ENCODE measurements around the gene ALDH3B1. TPM values are rescaled to one million over a fixed set of nuclear protein-coding genes. Genes with fewer than 3 reads are reported as not detected.
"Not testable (repeated sequence)": the region's sequence is repeated elsewhere in the genome, so short reads cannot be mapped to it uniquely, and the experiment has no call there.

The ALDH3B1 gene
- polyA plus RNA-seq, 1 donor, result 21.1 TPM

- H3K9me3 ChIP-seq (ENCODE audit: control insufficient read depth, low read depth, low read length); H3K4me1 ChIP-seq (ENCODE audit: control insufficient read depth, insufficient read depth, low read length); DNase-seq; H3K36me3 ChIP-seq (ENCODE audit: control insufficient read depth, insufficient read depth, low read length); H3K27me3 ChIP-seq (ENCODE audit: control insufficient read depth, insufficient read depth, low read length); H3K27ac ChIP-seq (ENCODE audit: low read length); H3K4me3 ChIP-seq (ENCODE audit: low read length): not testable (repeated sequence)
- 100% methylated on average over 1 of the region's 17 CpGs for WGBS (ENCODE audit: insufficient coverage, low lambda C conversion rate)
Measured at GRCh38 chr11:67982255-67982857, 27.8 kb upstream of the ALDH3B1 start.

GRCh38 chr11:67983951-67984350, 26.2 kb upstream of the ALDH3B1 start:
- WGBS (ENCODE audit: insufficient coverage, low lambda C conversion rate), result no CpG with 5 or more reads among the region's 29 CpGs
- Histone ChIP-seq H3K4me3 (ENCODE audit: low read length) (no peak overlapping the region), H3K4me1 (ENCODE audit: control insufficient read depth, insufficient read depth, low read length) (no peaks in the 10 kb centered on the region)

GRCh38 chr11:67985302-67985701, 24.8 kb upstream of the ALDH3B1 start:
- H3K4me3 ChIP-seq (ENCODE audit: low read length); H3K9me3 ChIP-seq (ENCODE audit: control insufficient read depth, low read depth, low read length); H3K27ac ChIP-seq (ENCODE audit: low read length); H3K36me3 ChIP-seq (ENCODE audit: control insufficient read depth, insufficient read depth, low read length); DNase-seq; H3K27me3 ChIP-seq (ENCODE audit: control insufficient read depth, insufficient read depth, low read length); H3K4me1 ChIP-seq (ENCODE audit: control insufficient read depth, insufficient read depth, low read length): not testable (repeated sequence)
- WGBS (ENCODE audit: insufficient coverage, low lambda C conversion rate), result no CpG with 5 or more reads among the region's 6 CpGs

More at GRCh38 chr11:67983951-67984350, 26.2 kb upstream of the ALDH3B1 start:
- DNase-seq, result no peak
- H3K27ac ChIP-seq (ENCODE audit: low read length), result no peak overlapping the region
- no peaks in the 10 kb centered on the region for H3K36me3 ChIP-seq (ENCODE audit: control insufficient read depth, insufficient read depth, low read length)
- H3K27me3 ChIP-seq (ENCODE audit: control insufficient read depth, insufficient read depth, low read length), result no peaks in the 10 kb centered on the region
- no peaks in the 10 kb centered on the region for H3K9me3 ChIP-seq (ENCODE audit: control insufficient read depth, low read depth, low read length)

- H3K9me3 ChIP-seq (ENCODE audit: control insufficient read depth, low read depth, low read length); H3K4me1 ChIP-seq (ENCODE audit: control insufficient read depth, insufficient read depth, low read length); H3K27me3 ChIP-seq (ENCODE audit: control insufficient read depth, insufficient read depth, low read length); H3K4me3 ChIP-seq (ENCODE audit: low read length); H3K36me3 ChIP-seq (ENCODE audit: control insufficient read depth, insufficient read depth, low read length); H3K27ac ChIP-seq (ENCODE audit: low read length): not testable (repeated sequence)
- WGBS (ENCODE audit: insufficient coverage, low lambda C conversion rate), result no CpG with 5 or more reads among the region's 58 CpGs
- peak in 1 of 2 donors; percentile 79 for DNase-seq
Measured at GRCh38 chr11:67990546-67991346, 19.4 kb upstream of the ALDH3B1 start.

GRCh38 chr11:67991347-67992121, 18.6 kb upstream of the ALDH3B1 start:
- not testable (repeated sequence) for H3K36me3 ChIP-seq (ENCODE audit: control insufficient read depth, insufficient read depth, low read length); H3K27ac ChIP-seq (ENCODE audit: low read length); DNase-seq; H3K9me3 ChIP-seq (ENCODE audit: control insufficient read depth, low read depth, low read length); H3K27me3 ChIP-seq (ENCODE audit: control insufficient read depth, insufficient read depth, low read length); H3K4me1 ChIP-seq (ENCODE audit: control insufficient read depth, insufficient read depth, low read length); H3K4me3 ChIP-seq (ENCODE audit: low read length)
- WGBS (ENCODE audit: insufficient coverage, low lambda C conversion rate), result no CpG with 5 or more reads among the region's 70 CpGs

GRCh38 chr11:67993821-67994220, 16.3 kb upstream of the ALDH3B1 start:
- not testable (repeated sequence) for H3K4me3 ChIP-seq (ENCODE audit: low read length); DNase-seq; H3K27me3 ChIP-seq (ENCODE audit: control insufficient read depth, insufficient read depth, low read length); H3K9me3 ChIP-seq (ENCODE audit: control insufficient read depth, low read depth, low read length); H3K36me3 ChIP-seq (ENCODE audit: control insufficient read depth, insufficient read depth, low read length); H3K27ac ChIP-seq (ENCODE audit: low read length)
- WGBS (ENCODE audit: insufficient coverage, low lambda C conversion rate), result no CpG with 5 or more reads among the region's 12 CpGs
- peaks cover 18% of the 10 kb centered on the region for H3K4me1 ChIP-seq (ENCODE audit: control insufficient read depth, insufficient read depth, low read length)

GRCh38 chr11:67994387-67994786, 15.7 kb upstream of the ALDH3B1 start:
- H3K9me3 ChIP-seq (ENCODE audit: control insufficient read depth, low read depth, low read length); H3K4me3 ChIP-seq (ENCODE audit: low read length); H3K36me3 ChIP-seq (ENCODE audit: control insufficient read depth, insufficient read depth, low read length); H3K27ac ChIP-seq (ENCODE audit: low read length); DNase-seq; H3K27me3 ChIP-seq (ENCODE audit: control insufficient read depth, insufficient read depth, low read length): not testable (repeated sequence)
- no CpG with 5 or more reads among the region's 5 CpGs for WGBS (ENCODE audit: insufficient coverage, low lambda C conversion rate)
- peaks cover 18% of the 10 kb centered on the region for H3K4me1 ChIP-seq (ENCODE audit: control insufficient read depth, insufficient read depth, low read length)

- not testable (repeated sequence) for DNase-seq; H3K9me3 ChIP-seq (ENCODE audit: control insufficient read depth, low read depth, low read length); H3K27me3 ChIP-seq (ENCODE audit: control insufficient read depth, insufficient read depth, low read length); H3K27ac ChIP-seq (ENCODE audit: low read length); H3K4me3 ChIP-seq (ENCODE audit: low read length); H3K36me3 ChIP-seq (ENCODE audit: control insufficient read depth, insufficient read depth, low read length)
- H3K4me1 ChIP-seq (ENCODE audit: control insufficient read depth, insufficient read depth, low read length), result peaks cover 18% of the 10 kb centered on the region
- WGBS (ENCODE audit: insufficient coverage, low lambda C conversion rate), result no CpG with 5 or more reads among the region's 3 CpGs
Measured at GRCh38 chr11:67995129-67995528, 15.0 kb upstream of the ALDH3B1 start.

- peaks cover 18% of the 10 kb centered on the region for H3K4me1 ChIP-seq (ENCODE audit: control insufficient read depth, insufficient read depth, low read length)
- not testable (repeated sequence) for H3K27ac ChIP-seq (ENCODE audit: low read length); H3K4me3 ChIP-seq (ENCODE audit: low read length); H3K9me3 ChIP-seq (ENCODE audit: control insufficient read depth, low read depth, low read length); DNase-seq; H3K36me3 ChIP-seq (ENCODE audit: control insufficient read depth, insufficient read depth, low read length); H3K27me3 ChIP-seq (ENCODE audit: control insufficient read depth, insufficient read depth, low read length)
- WGBS (ENCODE audit: insufficient coverage, low lambda C conversion rate), result no CpG with 5 or more reads among the region's 14 CpGs
Measured at GRCh38 chr11:67995579-67995978, 14.5 kb upstream of the ALDH3B1 start.

- Histone ChIP-seq H3K4me3 (ENCODE audit: low read length) (no peak overlapping the region), H3K36me3 (ENCODE audit: control insufficient read depth, insufficient read depth, low read length) (no peaks in the 10 kb centered on the region), H3K27ac (ENCODE audit: low read length) (no peak overlapping the region), H3K27me3 (ENCODE audit: control insufficient read depth, insufficient read depth, low read length) (no peaks in the 10 kb centered on the region), H3K4me1 (ENCODE audit: control insufficient read depth, insufficient read depth, low read length) (peaks cover 16% of the 10 kb centered on the region), H3K9me3 (ENCODE audit: control insufficient read depth, low read depth, low read length) (peaks cover 9% of the 10 kb centered on the region)
- no CpG with 5 or more reads among the region's 13 CpGs for WGBS (ENCODE audit: insufficient coverage, low lambda C conversion rate)
- peak in 1 of 2 donors; percentile 47 for DNase-seq
Measured at GRCh38 chr11:67996051-67996450, 14.1 kb upstream of the ALDH3B1 start.

All from large intestine (tissue), 3 donors.